Activated gamma-delta T cell (primary cell): ENCODE data around the gene CBX1.
"Not testable (repeated sequence)": the region's sequence is repeated elsewhere in the genome, so short reads cannot be mapped to it uniquely, and the experiment has no call there.

Experiments
- DNase-seq: peaks from one replicate; lab custom pipeline; 2025; lab: John Stamatoyannopoulos, UW

Gene CBX1

GRCh38 chr17:48072811-48073210 is 28.5 kb downstream of the CBX1 start:
- not testable (repeated sequence) for DNase-seq

- DNase-seq, result no peak
Measured at GRCh38 chr17:48071654-48072053, 29.6 kb downstream of the CBX1 start.

GRCh38 chr17:48070195-48070594 is 31.1 kb downstream of the CBX1 start:
- no peak for DNase-seq

- DNase-seq, result no peak
Measured at GRCh38 chr17:48068491-48068961, 32.8 kb downstream of the CBX1 start.

GRCh38 chr17:48067808-48068207 is 33.5 kb downstream of the CBX1 start:
- DNase-seq, result not testable (repeated sequence)

- no peak for DNase-seq
Measured at GRCh38 chr17:48067245-48067644, 34.0 kb downstream of the CBX1 start.

GRCh38 chr17:48066656-48067055 is 34.6 kb downstream of the CBX1 start:
- no peak for DNase-seq

- DNase-seq, result no peak
Measured at GRCh38 chr17:48066192-48066591, 35.1 kb downstream of the CBX1 start.

GRCh38 chr17:48064638-48065037 is 36.6 kb downstream of the CBX1 start:
- no peak for DNase-seq

- no peak for DNase-seq
Measured at GRCh38 chr17:48062273-48062672, 39.0 kb downstream of the CBX1 start.

GRCh38 chr17:48060249-48060648 is 41.0 kb downstream of the CBX1 start:
- DNase-seq, result no peak

GRCh38 chr17:48059125-48059668 is 42.1 kb downstream of the CBX1 start:
- no peak for DNase-seq

- no peak for DNase-seq
Measured at GRCh38 chr17:48058393-48059124, 42.7 kb downstream of the CBX1 start.

GRCh38 chr17:48057626-48058025 is 43.7 kb downstream of the CBX1 start:
- no peak for DNase-seq

- no peak for DNase-seq
Measured at GRCh38 chr17:48056879-48057278, 44.4 kb downstream of the CBX1 start.

GRCh38 chr17:48056246-48056745 is 45.0 kb downstream of the CBX1 start:
- no peak for DNase-seq

- no peak for DNase-seq
Measured at GRCh38 chr17:48055531-48056245, 45.6 kb downstream of the CBX1 start.

GRCh38 chr17:48054238-48055185 is 46.8 kb downstream of the CBX1 start:
- DNase-seq, result no peak

GRCh38 chr17:48053758-48054237 is 47.5 kb downstream of the CBX1 start:
- DNase-seq, result no peak

GRCh38 chr17:48052956-48053757 is 48.1 kb downstream of the CBX1 start:
- DNase-seq, result no peak
